T47D (cell line): ENCODE data around the gene MCM3.
A peak's percentile ranks its signal among the peaks of the same experiment; 100 is the strongest.

ENCODE experiments used
- DNase-seq, 2 experiments: peaks; one replicate each; pipeline versions ENCODE4 v3.0.0 to v3.0.0-alpha.2; 2011 to 2012; ENCODE audit warnings: low read depth in 1 of 2, low spot score in 1 of 2
- JUND ChIP-seq: IDR thresholded peaks from 2 replicates; pipeline ENCODE4 v1.6.1; 2012; ENCODE audit warnings: low read depth
- in situ Hi-C: cut with HindIII; loops from 2 replicates; pipeline ENCODE4 v1.10.0; 2016; ENCODE audit warnings: low sequenced_read_pairs, low pct_unique_long_range_greater_than_20kb

MCM3 gene

DNA sequence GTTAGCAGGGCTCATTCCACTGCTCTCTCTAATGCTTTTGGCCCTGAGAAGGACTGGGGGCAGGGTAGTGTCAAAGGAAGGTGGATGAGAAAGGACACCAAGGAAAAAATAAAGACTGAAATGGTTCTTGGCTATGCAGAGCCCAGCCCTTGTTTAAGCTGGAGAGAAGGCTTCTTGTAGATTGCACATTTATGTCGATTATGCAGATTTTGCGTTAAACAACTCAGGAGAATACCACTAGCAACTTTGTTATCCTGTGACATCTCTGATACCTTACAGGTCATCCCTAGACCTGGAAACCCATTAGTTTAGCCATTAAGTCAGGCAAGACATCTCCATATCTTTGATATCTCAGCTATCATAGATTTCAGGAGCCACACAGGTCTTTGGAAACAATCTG, 29.1 kb downstream of the MCM3 start:
- DNase-seq: no peak
- TF ChIP-seq JUND: no peak
- in situ Hi-C loops: no loop called here

DNA sequence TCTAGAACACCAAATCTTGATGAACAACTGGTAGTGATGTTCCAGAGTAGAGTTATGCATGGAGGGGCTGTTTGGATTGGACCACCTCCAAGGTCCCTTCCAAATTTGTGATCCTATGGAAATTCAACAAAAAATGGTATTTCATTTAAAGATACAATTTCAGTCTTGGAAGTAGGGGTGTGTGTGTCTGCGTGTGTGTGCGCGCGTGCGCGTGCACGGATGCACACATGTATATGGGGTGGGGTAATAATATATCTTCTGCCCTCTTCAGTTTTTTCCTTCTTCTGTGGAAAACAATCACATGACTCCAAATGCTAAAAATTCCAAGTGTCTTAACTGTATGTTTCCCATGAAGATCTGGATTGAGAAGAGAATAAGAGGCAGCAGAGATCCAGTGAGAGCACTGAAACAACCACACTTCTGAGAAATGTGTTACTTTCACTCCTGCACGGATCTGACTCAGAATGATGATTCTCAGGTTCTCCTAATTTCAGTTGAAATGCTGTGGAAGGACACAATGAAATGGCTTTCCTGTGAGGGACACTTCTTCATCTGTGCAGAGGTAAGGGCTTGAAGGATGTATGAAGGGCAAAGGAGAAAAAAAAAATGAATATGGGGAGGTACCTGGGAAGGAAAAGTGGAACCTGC, 29.7 kb downstream of the MCM3 start:
- no peak for TF ChIP-seq JUND
- in situ Hi-C loops: no loop called here
- DNase-seq: no peak

DNA sequence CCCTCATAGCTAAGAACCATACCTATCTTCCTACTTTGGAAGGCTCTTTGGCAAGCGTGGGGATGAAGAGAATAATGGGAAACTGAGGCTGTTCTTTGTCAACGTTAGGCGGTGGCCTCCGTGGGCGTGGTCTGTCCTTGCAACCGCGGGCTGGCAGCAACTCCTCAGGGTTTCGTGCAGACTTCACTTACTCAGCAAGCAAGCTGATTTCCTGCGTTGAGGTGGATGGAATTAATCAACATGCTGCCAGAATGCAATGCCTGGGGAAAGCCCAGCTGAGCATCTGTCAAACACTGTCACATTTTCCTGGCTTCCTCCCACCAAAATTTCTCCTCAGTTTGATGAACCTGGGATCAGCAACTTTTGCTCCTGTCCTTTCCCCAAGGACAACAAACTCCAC, 31.0 kb downstream of the MCM3 start:
- in situ Hi-C loops: no loop called here
- no peak for DNase-seq
- TF ChIP-seq JUND: no peak

DNA sequence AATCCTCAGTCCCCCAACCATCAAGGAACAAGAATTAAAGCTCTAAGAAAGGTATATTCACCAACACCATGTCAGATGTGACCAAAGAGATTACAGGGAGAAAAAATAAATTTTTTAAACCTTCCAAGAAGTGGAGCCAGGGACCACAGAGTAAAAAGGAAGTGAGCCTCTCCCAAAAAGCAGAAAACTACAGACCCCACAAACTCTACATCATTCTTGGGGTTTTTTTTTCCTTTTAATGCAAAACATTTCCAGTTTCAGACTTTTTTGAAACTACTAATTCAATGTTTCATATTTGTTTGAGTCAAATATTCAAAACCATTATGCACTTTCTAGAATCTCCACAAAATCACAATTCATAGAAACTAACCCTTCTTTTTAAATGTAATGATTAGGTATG, 33.4 kb downstream of the MCM3 start:
- in situ Hi-C loops: no loop called here
- no peak for DNase-seq
- no peak for TF ChIP-seq JUND

DNA sequence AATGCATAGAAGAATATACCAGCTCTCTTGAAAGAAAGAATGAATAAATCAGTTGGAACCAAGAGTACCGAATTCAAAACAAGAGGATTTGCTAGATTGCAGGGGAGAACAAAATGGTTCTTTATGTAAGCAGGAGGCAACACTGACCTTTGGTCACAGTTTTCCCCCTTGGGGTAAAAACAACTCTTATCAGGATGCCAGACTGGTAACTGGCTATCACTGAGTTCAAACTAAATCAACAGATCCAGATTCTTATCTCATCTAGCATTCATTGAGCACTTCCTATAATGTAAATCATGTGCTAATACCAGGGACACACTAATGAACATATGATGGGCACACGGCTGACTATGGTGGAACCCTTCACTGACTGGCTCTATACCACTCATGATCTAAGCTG, 35.5 kb downstream of the MCM3 start:
- no peak for DNase-seq
- in situ Hi-C loops: no loop called here
- TF ChIP-seq JUND: no peak

DNA sequence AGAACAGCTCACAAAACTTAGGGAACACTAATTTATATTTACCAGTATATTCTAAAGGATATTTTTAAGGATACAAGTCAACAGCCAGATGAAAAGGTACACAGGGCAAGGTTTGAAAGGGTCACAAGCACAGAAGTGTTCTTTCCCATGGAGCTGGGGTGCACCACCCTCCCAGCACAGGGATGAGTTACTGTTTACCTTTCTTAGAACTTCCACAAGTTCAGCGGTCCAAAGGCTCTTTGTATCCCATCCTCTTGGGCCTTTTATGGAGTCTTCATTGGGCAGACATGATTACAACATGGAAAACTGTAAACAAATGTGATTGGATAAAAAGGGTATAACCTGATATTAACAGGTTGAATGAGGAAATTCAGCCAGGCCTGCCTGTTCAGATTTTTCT, 39.1 kb downstream of the MCM3 start:
- in situ Hi-C loops: no loop called here
- DNase-seq: no peak
- TF ChIP-seq JUND: no peak

DNA sequence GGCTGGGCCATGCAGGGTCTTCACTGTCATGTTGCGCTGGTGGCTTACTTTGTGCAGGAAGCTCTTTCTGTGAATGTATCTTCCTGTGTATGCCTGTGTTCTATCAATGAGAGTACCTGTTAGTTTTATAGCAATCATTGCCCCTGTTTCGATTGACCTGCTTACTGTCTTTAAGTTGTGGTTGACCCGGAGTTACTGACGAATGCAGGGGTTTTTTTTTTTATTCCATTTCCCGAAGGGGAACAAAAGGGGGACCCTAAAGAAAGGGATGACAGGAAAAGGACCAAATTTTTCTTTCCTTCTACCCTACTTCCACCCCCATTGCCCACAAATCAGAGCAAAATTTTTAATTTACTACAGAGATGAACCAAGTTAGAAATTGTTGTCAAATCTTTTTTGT, 40.1 kb downstream of the MCM3 start, which contains the start of gene IL17F:
Gene IL17F (minus strand): TSS at position 101 of the 400 bp plus-strand sequence. CDS start 71 bp downstream, at position 30.
- no peak for DNase-seq
- in situ Hi-C loops: no loop called here
- TF ChIP-seq JUND: no peak

DNA sequence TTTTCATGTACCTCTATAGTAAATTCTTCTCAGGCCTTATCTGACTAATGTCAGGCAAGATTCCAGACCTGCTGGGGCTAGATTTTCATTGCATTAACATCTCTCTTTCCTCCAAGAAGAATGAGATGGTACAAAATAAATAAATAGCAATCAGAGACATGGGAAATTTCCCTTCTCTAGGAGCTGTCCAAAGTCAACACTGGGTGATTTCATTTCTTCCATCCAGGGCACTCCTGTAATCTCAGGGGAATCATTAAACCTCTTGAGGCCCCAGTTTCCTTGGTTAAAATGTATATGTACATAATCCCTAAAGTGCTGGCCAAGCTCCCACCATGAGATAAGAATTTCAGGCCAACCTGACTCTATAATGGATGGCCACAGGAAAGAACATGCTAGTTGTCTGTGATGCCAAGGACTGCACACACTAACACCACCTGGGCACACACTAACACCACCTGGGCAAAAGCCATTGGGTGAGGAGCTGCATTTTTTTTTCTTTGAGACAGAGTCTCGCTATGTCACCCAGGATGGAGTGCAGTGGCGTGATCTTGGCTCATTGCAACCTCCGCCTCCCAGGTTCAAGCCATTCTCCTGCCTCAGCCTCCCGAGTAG, 41.2 kb downstream of the MCM3 start:
- peak in 1 of 2 experiments; percentile 15 for DNase-seq
- in situ Hi-C loops: no loop called here
- TF ChIP-seq JUND: no peak

DNA sequence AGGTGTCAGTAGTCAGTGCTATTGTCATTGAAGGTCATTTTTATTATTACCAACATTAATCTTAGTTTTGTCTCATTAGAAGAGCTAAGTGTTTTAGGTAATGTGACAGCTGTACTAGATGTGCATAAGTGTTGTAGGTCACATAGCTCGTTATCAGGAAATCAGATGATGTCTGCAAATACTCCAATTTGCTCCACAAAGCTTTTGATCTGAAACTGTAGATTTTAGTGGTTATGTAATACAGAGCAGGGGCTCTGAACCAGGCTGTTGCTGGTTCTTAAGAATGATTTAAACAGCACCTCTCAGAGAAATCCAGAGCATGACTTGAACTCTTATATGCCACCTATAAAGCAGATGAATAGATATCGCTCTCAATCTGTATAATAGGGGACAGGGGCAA, 42.7 kb downstream of the MCM3 start:
- in situ Hi-C loops: no loop called here
- no peak for DNase-seq
- no peak for TF ChIP-seq JUND

DNA sequence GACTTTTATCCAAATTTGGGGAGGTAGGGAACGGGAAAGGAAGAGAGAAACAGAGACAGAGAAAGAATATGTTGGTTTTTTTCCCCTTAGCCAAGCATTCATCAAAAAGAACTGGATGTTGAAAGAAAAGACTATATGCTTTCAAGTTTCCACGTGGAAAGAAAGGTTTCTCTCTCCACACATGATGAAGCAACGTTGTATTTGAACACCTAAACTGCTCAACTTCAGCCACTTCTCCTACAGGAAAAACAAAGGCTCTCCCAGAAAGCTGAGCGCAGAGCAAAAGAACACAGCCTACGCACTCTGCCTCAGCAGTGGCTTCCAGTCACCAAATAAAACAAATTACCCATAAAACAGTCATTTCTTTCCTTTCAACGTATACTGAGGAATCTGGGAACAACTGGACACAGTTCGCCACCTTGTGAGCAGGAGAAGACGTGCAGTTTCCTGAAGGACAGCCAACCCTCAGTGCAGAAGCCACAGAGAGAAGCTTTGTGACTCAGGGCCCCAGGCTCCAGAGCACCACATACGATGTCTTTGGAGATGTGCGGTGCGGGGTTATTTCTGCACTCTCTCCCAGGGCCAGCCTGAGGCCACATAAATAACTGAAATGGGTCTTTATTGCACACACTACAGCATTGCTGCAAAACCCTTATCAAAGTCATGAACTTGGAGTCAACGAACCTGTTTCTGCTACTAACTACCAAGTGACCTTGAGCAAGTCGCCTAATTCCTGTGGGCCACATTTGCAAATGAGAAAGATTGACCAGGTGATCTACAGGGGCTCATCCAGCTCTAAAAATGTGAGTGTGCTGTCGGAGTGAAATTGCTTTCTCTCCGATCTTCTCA, 50.3 kb downstream of the MCM3 start:
- TF ChIP-seq JUND: no peak
- in situ Hi-C loops: no loop called here
- peak; percentile 53 to 70 for DNase-seq

DNA sequence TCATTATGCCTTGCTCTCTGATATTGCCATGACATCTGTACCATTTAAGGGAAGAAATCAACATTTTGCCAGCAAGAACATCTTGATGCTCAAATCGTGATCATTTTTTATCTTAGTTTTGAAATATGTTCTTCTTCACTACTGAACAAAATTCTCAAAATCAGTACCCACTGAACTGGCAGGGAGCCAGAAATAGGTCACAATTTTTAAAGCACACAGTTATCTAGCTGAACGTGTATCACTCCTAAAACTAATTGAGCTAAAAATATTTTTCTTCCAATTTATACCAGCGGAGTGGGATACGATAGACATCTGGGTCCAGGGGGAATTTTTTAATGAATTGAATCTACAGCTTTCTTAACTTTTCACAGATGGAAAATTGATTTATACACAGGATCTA, 51.5 kb downstream of the MCM3 start:
- in situ Hi-C loops: no loop called here
- TF ChIP-seq JUND: no peak
- no peak for DNase-seq

DNA sequence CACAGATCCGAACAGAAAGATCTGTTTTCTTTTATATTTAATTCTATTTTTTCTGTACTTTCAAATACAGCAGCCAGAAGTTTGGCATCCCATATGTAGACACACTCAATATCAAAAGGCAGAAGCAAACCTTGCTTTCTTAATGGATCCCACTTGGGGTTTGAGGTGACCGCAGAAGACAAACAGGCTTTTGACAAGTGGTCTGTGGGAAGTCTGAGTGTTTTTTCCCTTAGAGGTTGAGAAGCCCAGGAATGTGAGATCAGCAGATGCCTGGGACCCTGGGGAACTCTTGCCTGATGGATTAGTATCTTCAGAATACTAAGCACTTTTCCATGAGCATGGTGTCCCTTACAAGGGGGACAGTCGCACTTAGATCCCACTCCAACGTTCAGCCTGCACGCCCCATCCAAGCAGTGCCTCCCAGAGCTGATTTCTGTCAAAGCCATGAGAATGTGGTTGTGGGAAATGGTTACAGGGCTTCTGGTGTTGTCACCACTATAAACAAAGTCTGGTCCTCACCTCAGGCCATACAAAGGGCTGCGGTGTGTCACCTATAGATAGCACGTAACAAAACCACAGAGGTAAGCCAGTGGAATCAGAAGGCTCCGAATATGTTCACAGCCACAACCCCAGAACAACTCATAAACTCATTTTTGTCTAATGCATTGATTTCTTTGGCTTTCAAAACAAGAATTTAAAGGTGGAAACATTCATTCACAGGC, 53.0 kb downstream of the MCM3 start:
- TF ChIP-seq JUND: no peak
- DNase-seq: no peak
- in situ Hi-C loops: no loop called here
